Aorta (tissue), 5 donors: ENCODE results near the gene FAM153A. TPM values are rescaled to one million over a fixed set of nuclear protein-coding genes. Genes with fewer than 3 reads are reported as not detected.
"Not testable (repeated sequence)": the region's sequence is repeated elsewhere in the genome, so short reads cannot be mapped to it uniquely, and the experiment has no call there.

Experiments
- ATAC-seq: fragments of 200-7000 bp; cut with Tn5 transposase; one replicate; pipeline ENCODE4 v1.9.1; 2022; ENCODE audit warnings: moderate library complexity; ENCODE audit not compliant: low FRiP score
- DNase-seq, 2 donors: peaks; one replicate each; pipeline ENCODE4 v3.0.0-alpha.2; 2020
- H3K27ac ChIP-seq, 2 donors: one replicate each; pipeline ENCODE4 v1.5.1; 2013; ENCODE audit warnings: low read length in 2 of 2, mild to moderate bottlenecking in 2 of 2, moderate library complexity in 2 of 2, control low read depth in 1 of 2, inconsistent platforms in 1 of 2, low read depth in 1 of 2
- H3K27me3 ChIP-seq, 2 donors: one replicate each; pipeline ENCODE4 v1.6.1; 2013; ENCODE audit warnings: control low read depth in 1 of 2, low read length in 1 of 2, mild to moderate bottlenecking in 1 of 2, moderate library complexity in 1 of 2; ENCODE audit not compliant: insufficient read depth in 2 of 2, control insufficient read depth in 1 of 2
- H3K36me3 ChIP-seq, 2 donors: one replicate each; pipeline ENCODE4 v1.6.1; 2013; ENCODE audit warnings: control low read depth in 1 of 2, low read length in 1 of 2, mild to moderate bottlenecking in 1 of 2; ENCODE audit not compliant: insufficient read depth in 2 of 2, control insufficient read depth in 1 of 2
- H3K4me1 ChIP-seq, 2 donors: one replicate each; pipeline ENCODE4 v1.6.1; 2013; ENCODE audit warnings: low read length in 2 of 2, control low read depth in 1 of 2, mild to moderate bottlenecking in 1 of 2, moderate library complexity in 1 of 2; ENCODE audit not compliant: insufficient read depth in 2 of 2, control insufficient read depth in 1 of 2
- H3K4me3 ChIP-seq, 2 donors: one replicate each; pipeline ENCODE4 v1.5.1; 2013; ENCODE audit warnings: low read length in 2 of 2, control low read depth in 1 of 2, mild to moderate bottlenecking in 1 of 2
- H3K9me3 ChIP-seq: one replicate; pipeline ENCODE4 v1.6.1; 2013; ENCODE audit warnings: mild to moderate bottlenecking, low read length; ENCODE audit not compliant: control insufficient read depth
- WGBS, 2 donors: extraction: QIAGEN DNeasy Blood & Tissue Kit; methylation state at CpG; one replicate each; pipeline ENCODE4 v1.1.7; 2013; 5-methylcytosine and 5-hydroxymethylcytosine counted together
- intact Hi-C, 2 donors: fragments of 100-400 bp; cut with DNase I; formaldehyde crosslinking; loops; one replicate each; pipeline versions ENCODE4 v1.14.2 to v1.15.0; 2022
- polyA plus RNA-seq, 2 donors: library from polyadenylated mRNA; stranded (reverse); fragments of 200-250 nt; gene quantifications; one replicate each; pipeline ENCODE4 v1.2.3, GENCODE V29; 2013
- total RNA-seq, 2 donors: library from RNA; stranded (reverse); fragmentation: NEBNext Ultra II Directional; extraction: Animal tissue kit (Norgen Biotek cat#: 25700); gene quantifications; one replicate each; pipeline ENCODE4 v1.2.1, GENCODE V29; 2021
- donor health status: healthy with polysubstance abuse.
- donor health status: Bipolar disorder and iron deficiency.
- donor health status: DM: no; HTN: no; CAD: no.
- donor health status: DM: no; HTN: no; CAD: no.
- donor health status: DM: yes; HTN: yes; CAD: no.

The FAM153A gene
- total and polyA plus RNA-seq, 4 donors = 0.13 to 1.0 TPM; not detected in 2

GRCh38 chr5:177696100-177696499, 86.6 kb downstream of the FAM153A start:
- DNase-seq, H3K4me1 ChIP-seq, H3K4me3 ChIP-seq, H3K27me3 ChIP-seq, ATAC-seq, H3K27ac ChIP-seq, H3K9me3 ChIP-seq, H3K36me3 ChIP-seq, intact Hi-C loops: not testable (repeated sequence)
- 94 to 97% methylated on average over 22 of the region's 22 CpGs for whole genome bisulfite sequencing, 2 donors

- 81 to 82% methylated on average over 9 to 10 of the region's 12 CpGs for WGBS, 2 donors
These were observed 87.3 kb downstream of the FAM153A start for GRCh38 chr5:177695356-177695930.

GRCh38 chr5:177694518-177694835, 88.2 kb downstream of the FAM153A start:
- H3K9me3 ChIP-seq, DNase-seq, H3K36me3 ChIP-seq, H3K4me3 ChIP-seq, H3K27ac ChIP-seq, intact Hi-C loops, H3K4me1 ChIP-seq, ATAC-seq, H3K27me3 ChIP-seq: not testable (repeated sequence)
- no CpG with 5 or more reads among the region's 2 CpGs for WGBS, 2 donors

More at GRCh38 chr5:177695356-177695930, 87.3 kb downstream of the FAM153A start:
- H3K9me3 ChIP-seq, H3K4me1 ChIP-seq, DNase-seq, ATAC-seq, H3K4me3 ChIP-seq, H3K36me3 ChIP-seq, H3K27me3 ChIP-seq, H3K27ac ChIP-seq, intact Hi-C loops: not testable (repeated sequence)

- H3K36me3 ChIP-seq, ATAC-seq, H3K9me3 ChIP-seq, H3K4me1 ChIP-seq, intact Hi-C loops, H3K27ac ChIP-seq, H3K27me3 ChIP-seq, DNase-seq, H3K4me3 ChIP-seq: not testable (repeated sequence)
- 73 to 85% methylated on average over 6 of the region's 8 CpGs for WGBS, 2 donors
These were observed 88.8 kb downstream of the FAM153A start for GRCh38 chr5:177693671-177694517.

GRCh38 chr5:177692969-177693368, 89.7 kb downstream of the FAM153A start:
- intact Hi-C loops, ATAC-seq, H3K4me3 ChIP-seq, H3K36me3 ChIP-seq, H3K27ac ChIP-seq, H3K4me1 ChIP-seq, H3K9me3 ChIP-seq, DNase-seq, H3K27me3 ChIP-seq: not testable (repeated sequence)
- WGBS, 2 donors = 24 to 65% methylated on average over 3 of the region's 7 CpGs

- H3K9me3 ChIP-seq, DNase-seq, intact Hi-C loops, H3K27me3 ChIP-seq, H3K27ac ChIP-seq, ATAC-seq, H3K36me3 ChIP-seq, H3K4me1 ChIP-seq, H3K4me3 ChIP-seq: not testable (repeated sequence)
- 4 to 5% methylated on average over 1 of the region's 1 CpG for WGBS, 2 donors
These were observed 90.2 kb downstream of the FAM153A start for GRCh38 chr5:177692507-177692906.

- intact Hi-C loops, H3K4me1 ChIP-seq, H3K4me3 ChIP-seq, DNase-seq, H3K27ac ChIP-seq, ATAC-seq, H3K36me3 ChIP-seq, H3K27me3 ChIP-seq, H3K9me3 ChIP-seq: not testable (repeated sequence)
- 82 to 83% methylated on average over 11 to 12 of the region's 12 CpGs for WGBS, 2 donors
These were observed 93.6 kb downstream of the FAM153A start for GRCh38 chr5:177689011-177689610.

- H3K9me3 ChIP-seq, H3K4me1 ChIP-seq, ATAC-seq, H3K27me3 ChIP-seq, H3K36me3 ChIP-seq, H3K27ac ChIP-seq, H3K4me3 ChIP-seq, intact Hi-C loops, DNase-seq: not testable (repeated sequence)
- WGBS, 2 donors = 83 to 96% methylated on average over 1 to 20 of the region's 32 CpGs
These were observed 94.6 kb downstream of the FAM153A start for GRCh38 chr5:177688091-177688490.
